ENCODE data around the gene AGA. TPM values are rescaled to one million over a fixed set of nuclear protein-coding genes. Genes with fewer than 3 reads are reported as not detected.

Gene AGA
- total RNA-seq, 2 experiments from 2014 or later: 26.0 to 29.0 TPM

DNA sequence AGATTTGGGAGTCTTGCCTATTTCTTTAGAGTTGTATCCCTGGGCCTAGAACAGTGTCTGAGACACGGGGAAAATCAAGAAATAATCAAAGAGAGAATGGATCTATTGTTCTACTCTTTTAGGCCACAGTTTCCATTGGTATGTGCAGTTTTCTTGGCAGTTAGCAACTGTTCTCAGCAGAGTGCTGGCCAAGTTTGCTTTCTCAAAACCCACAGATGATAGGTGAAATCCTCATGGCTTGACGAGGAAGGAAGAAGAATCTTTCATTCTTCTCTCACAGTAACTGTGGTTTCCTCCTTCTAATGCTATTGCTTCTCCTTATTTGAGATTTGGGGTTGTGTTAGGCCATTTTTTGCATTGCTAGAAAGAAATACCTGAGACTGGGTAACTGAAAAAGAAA is 42.2 kb downstream of the AGA start:
- Mint-ChIP-seq H3K9me3 (peaks cover 18% of the 10 kb centered on the region), H3K4me3 (no peak overlapping the region), H3K27ac (peak overlapping the region; percentile 81), H3K27me3 (no peaks in the 10 kb centered on the region), H3K36me3 (ENCODE audit: low read depth) (peaks cover 25% of the 10 kb centered on the region), H3K4me1 (peaks cover 52% of the 10 kb centered on the region)
- CTCF ChIA-PET: no interaction called here
- POLR2A ChIA-PET: no interaction called here
- DNase-seq: no peak

DNA sequence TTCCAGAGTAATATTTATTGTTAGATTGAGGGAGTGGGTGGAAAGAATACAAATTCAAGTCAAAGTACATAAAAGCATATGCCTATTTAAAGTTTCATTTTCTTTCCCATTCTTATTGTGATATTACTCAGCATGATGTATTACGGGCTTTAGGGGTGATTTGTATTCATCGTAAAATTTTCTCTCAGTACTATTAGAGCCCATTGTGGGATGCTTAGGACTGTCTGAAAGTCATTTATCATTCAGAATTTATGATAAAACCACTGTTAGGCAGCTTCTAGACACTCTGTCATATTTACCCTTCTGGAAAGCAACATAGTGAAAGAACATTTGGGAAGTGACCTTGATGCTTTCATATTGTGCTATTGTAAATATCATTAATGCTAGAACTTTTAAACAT is 45.9 kb downstream of the AGA start:
- no peak overlapping the region for H3K4me3 Mint-ChIP-seq
- ChIA-PET CTCF (no interaction called here), POLR2A (no interaction called here)
- peaks cover 2% of the 10 kb centered on the region for H3K27me3 Mint-ChIP-seq
- H3K9me3 Mint-ChIP-seq: peaks cover 18% of the 10 kb centered on the region
- peaks cover 17% of the 10 kb centered on the region for H3K36me3 Mint-ChIP-seq (ENCODE audit: low read depth)
- H3K4me1 Mint-ChIP-seq: peaks cover 56% of the 10 kb centered on the region
- no peak overlapping the region for H3K27ac Mint-ChIP-seq
- DNase-seq: no peak

DNA sequence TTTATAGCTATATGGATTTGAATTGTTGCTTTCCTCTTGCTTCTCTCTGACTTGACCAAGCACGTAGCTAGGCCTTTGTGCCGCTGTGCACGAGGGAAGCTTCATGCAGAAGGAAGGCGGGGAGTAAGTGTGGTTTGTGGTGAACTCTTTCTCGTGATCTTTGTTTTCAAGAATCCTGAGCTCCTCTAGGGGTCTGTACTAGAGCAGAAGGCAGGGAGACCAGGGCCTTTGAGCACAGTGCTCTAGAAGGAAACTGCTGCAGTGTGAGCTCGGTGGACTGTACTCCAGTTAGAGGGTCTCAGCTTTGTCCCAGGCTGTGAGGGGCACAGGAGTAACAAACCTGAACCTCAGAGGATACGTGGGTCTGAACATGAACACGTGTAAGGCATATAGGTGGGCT is 49.0 kb downstream of the AGA start:
- ChIA-PET CTCF (interaction anchor here (1.1 to 2.0 kb wide), 4 partner anchors 10 to 71 kb away, joined by 3 to 7 read pairs (median 4); no protein-coding TSS in a partner anchor), POLR2A (interaction anchor here (1.0 kb wide), 1 partner anchor 49 kb away, joined by 5 read pairs; the partner anchor contains the start of gene AGA)
- H3K27me3 Mint-ChIP-seq: peaks cover 8% of the 10 kb centered on the region
- H3K4me1 Mint-ChIP-seq: peaks cover 42% of the 10 kb centered on the region
- peaks cover 9% of the 10 kb centered on the region for H3K9me3 Mint-ChIP-seq
- H3K27ac Mint-ChIP-seq: peak overlapping the region; percentile 86
- peak; percentile 68 for DNase-seq
- H3K36me3 Mint-ChIP-seq (ENCODE audit: low read depth): peaks cover 5% of the 10 kb centered on the region
- H3K4me3 Mint-ChIP-seq: no peak overlapping the region

DNA sequence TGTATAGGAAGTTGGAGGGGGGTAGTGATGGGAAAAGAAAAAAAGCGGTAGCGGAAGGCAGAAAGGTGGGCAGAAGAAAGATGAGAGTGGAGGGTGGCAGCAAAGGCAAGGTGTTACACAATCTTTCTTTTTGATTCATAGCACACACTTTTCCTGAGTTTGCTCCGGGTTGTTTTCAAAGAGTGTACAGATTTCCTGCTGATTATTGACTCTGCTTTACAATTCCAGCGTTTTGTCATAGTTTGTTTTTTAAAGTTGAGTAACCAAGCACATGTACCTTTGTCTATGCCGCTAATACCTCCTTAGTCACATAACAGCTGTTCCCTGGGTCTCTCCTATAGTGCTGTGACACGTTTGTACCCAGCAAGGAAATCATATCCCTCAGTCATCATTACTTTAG is 50.3 kb downstream of the AGA start:
- DNase-seq: no peak
- POLR2A ChIA-PET: no interaction called here
- Mint-ChIP-seq H3K4me1 (peaks cover 42% of the 10 kb centered on the region), H3K36me3 (ENCODE audit: low read depth) (peaks cover 3% of the 10 kb centered on the region), H3K27me3 (peaks cover 8% of the 10 kb centered on the region), H3K4me3 (no peak overlapping the region), H3K9me3 (no peaks in the 10 kb centered on the region), H3K27ac (no peak overlapping the region)
- CTCF ChIA-PET: interaction anchor here (1.2 to 2.0 kb wide), 2 partner anchors 11 to 70 kb away, joined by 4 to 7 read pairs; no protein-coding TSS in a partner anchor

DNA sequence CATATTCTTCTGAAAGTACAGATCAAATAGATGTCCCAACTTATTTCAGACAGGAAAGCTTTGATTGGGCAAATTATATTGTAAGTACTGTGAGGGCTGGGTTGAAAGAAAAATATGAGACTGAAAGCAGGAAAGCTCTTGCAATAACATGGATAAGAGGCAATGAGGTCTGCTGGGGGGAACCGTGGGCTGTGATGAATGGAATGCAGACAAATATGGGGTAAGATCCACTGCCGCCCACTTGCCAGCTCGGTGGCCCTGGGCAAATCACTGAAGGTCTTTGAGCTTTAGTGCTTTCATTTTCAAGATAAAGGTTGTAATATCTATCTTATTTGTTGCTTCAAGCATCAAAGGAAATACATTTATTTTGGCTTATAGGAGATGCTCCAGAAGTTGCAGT is 51.0 kb downstream of the AGA start:
- ChIA-PET POLR2A (no interaction called here), CTCF (no interaction called here)
- Mint-ChIP-seq H3K9me3 (no peaks in the 10 kb centered on the region), H3K4me1 (peaks cover 42% of the 10 kb centered on the region), H3K36me3 (ENCODE audit: low read depth) (peaks cover 3% of the 10 kb centered on the region), H3K27ac (no peak overlapping the region), H3K27me3 (peaks cover 8% of the 10 kb centered on the region), H3K4me3 (no peak overlapping the region)
- no peak for DNase-seq

DNA sequence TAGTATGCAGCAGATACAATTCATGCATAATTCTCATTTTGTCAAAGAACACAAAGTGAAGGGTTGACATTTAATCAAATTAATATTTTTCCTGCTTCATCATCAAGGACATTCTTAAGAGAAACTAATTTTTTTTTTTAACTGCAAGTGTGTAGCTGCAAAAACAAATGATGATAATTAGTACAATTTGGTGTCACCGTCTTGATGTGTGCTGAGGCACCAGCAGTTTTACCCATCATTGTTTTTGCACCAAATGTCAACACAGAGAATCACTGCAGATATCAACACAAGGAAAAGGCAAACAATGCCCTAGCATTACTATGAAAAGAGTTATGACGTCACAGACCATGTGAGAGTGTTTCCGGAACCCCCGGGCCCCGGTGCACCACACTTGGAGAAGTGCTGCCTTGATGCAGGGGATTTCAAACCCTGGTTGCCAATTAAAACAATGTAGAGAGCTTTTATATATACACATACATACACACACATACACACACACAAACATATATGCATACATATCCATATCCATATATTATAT is 55.9 kb downstream of the AGA start:
- Mint-ChIP-seq H3K4me3 (no peak overlapping the region), H3K27ac (no peak overlapping the region), H3K27me3 (peaks cover 24% of the 10 kb centered on the region), H3K36me3 (ENCODE audit: low read depth) (peaks cover 1% of the 10 kb centered on the region), H3K9me3 (no peaks in the 10 kb centered on the region), H3K4me1 (peaks cover 18% of the 10 kb centered on the region)
- no peak for DNase-seq
- CTCF ChIA-PET: no interaction called here
- POLR2A ChIA-PET: no interaction called here

DNA sequence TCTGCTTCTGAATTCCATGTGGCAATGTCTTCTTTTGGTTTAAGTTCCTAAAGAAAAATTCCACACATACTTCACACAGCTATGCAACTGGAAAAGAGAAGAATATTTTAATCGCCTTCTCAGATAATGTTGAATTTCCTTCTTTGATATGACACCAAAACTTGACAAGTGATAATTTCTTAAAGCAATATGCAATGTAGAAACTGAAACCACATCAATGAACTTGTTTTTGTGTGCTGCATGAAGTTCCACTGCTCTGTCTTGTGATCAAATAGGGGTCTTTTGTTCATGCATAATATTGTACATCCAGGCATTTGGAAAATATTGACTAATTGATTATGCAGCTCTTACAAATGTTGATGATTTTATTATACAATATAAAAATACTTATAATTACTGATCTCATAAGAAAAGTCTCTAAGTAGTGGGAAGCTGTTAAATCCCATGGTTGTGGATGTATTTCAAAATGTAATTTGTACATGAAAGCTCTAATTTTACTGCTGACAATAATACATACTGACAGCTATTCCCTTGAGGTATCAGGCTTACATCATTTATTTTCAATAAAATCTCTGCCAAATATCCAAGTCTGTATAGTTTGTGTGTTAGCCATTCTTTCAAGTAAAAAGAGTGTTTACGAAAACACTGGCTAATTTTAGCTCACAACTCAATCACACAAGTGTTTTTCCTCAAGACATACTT is 56.5 kb downstream of the AGA start:
- H3K4me3 Mint-ChIP-seq: no peak overlapping the region
- ChIA-PET POLR2A (no interaction called here), CTCF (no interaction called here)
- H3K4me1 Mint-ChIP-seq: peaks cover 13% of the 10 kb centered on the region
- no peak overlapping the region for H3K27ac Mint-ChIP-seq
- peaks cover 22% of the 10 kb centered on the region for H3K27me3 Mint-ChIP-seq
- H3K9me3 Mint-ChIP-seq: no peaks in the 10 kb centered on the region
- DNase-seq: no peak
- H3K36me3 Mint-ChIP-seq (ENCODE audit: low read depth): peaks cover 1% of the 10 kb centered on the region

DNA sequence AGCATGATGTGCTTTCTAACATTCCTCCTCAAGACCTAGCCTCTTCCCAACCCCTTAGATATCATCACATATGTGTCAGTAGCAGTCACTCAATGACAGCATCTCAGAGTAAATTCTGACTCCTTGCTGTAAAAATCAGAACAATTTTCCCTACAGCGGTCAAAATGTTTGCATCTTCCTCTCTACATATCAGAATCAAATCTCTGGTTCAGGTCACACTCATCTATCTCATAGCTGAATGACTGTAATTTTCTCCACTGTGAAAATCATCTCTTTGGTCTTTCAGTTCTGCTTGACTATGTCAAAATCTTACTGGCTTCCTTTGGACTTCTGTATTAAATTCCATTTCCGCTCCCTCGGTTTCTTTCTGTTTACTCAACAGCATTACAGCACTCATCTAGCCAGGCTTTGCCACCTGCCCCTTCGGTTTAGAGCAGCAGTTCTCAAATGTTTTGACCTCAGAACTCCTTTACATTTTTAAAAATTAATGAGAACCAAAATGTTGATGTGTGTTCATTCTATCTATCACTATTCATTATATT is 57.3 kb downstream of the AGA start:
- Mint-ChIP-seq H3K36me3 (ENCODE audit: low read depth) (no peaks in the 10 kb centered on the region), H3K9me3 (no peaks in the 10 kb centered on the region), H3K27ac (no peak overlapping the region), H3K4me1 (peaks cover 9% of the 10 kb centered on the region), H3K4me3 (no peak overlapping the region), H3K27me3 (peaks cover 20% of the 10 kb centered on the region)
- CTCF ChIA-PET: no interaction called here
- DNase-seq: no peak
- POLR2A ChIA-PET: no interaction called here

DNA sequence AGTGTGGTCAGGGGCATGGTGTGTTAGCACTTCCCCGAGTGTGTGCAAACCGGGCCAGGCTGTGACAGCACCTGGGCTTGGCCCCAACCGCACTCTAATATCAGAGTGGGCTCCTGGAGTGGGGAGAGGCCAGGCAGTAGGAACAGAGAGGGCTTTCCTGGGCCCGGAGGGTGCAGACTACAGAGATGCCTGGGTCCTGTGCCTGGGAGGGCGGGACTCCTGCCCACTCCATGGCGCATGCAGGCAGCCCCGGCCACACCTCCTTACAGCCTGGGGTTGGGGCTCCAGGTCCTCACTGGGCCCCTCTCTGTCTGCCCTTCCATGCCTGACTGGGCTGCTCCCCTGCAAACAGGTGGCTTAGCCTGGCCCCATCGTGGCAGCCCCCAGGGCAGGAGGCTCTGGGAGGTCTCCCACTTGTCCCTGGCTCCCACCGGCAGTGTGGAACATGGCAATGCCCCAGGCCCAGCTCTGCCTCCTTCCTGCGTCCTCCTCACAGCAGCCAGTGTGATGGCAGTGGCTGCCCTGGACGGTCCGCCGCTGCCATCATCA is 60.4 kb downstream of the AGA start:
- ChIA-PET POLR2A (no interaction called here), CTCF (interaction anchor here (1.0 to 1.1 kb wide), 2 partner anchors 13 to 31 kb away, joined by 3 read pairs; no protein-coding TSS in a partner anchor)
- no peak for DNase-seq
- Mint-ChIP-seq H3K4me3 (no peak overlapping the region), H3K27me3 (peaks cover 34% of the 10 kb centered on the region), H3K4me1 (peaks cover 9% of the 10 kb centered on the region), H3K36me3 (ENCODE audit: low read depth) (no peaks in the 10 kb centered on the region), H3K27ac (no peak overlapping the region), H3K9me3 (no peaks in the 10 kb centered on the region)

Other genes with a start within 250 kb of the AGA start
- 10 to 100 TPM; 34.6 to 38.9 TPM for gene NEIL3, start 132.6 kb downstream of the AGA start, total RNA-seq